CD4-positive, alpha-beta T cell treated with Interleukin-6 for 4 hours (primary cell): Measurements from ENCODE around the gene HSP90B1.

Source experiments
- DNase-seq: peaks from one replicate; pipeline ENCODE4 v3.0.0-alpha.2; 2020; ENCODE audit warnings: mixed read lengths

The HSP90B1 gene

DNA sequence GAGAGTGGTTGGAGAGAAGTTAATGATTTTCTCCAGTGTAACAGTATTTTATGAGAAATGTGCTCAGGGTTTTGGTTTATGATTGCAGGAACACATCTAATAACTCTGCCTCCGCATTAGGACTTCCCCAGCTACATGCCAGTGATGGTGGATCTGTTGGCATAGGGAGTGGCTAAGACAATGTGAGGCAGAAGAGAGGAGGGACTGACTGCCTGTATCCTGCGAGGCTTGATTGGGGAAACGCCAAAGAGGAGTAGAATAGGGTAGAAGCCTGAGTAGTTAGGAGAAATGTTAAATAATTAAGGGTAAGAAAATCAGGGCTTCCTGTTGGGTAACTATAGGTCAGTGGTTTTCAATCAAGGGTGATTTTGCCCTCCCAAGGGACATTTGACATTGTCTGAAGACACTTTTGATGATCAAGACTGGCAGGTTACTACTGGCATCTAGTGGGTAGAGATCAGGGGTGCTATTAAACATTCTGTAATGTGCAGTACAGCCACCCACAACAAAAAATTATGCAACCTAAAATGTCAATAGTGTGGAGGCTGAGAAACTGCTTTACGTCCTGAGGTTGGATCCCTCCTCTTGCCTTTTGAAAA, 48.3 kb downstream of the HSP90B1 start:
- DNase-seq, result no peak

GRCh38 chr12:103986829-103987228, 56.6 kb downstream of the HSP90B1 start:
- no peak for DNase-seq

- DNase-seq, result no peak
Measured at GRCh38 chr12:103994235-103994634, 64.0 kb downstream of the HSP90B1 start.

DNA sequence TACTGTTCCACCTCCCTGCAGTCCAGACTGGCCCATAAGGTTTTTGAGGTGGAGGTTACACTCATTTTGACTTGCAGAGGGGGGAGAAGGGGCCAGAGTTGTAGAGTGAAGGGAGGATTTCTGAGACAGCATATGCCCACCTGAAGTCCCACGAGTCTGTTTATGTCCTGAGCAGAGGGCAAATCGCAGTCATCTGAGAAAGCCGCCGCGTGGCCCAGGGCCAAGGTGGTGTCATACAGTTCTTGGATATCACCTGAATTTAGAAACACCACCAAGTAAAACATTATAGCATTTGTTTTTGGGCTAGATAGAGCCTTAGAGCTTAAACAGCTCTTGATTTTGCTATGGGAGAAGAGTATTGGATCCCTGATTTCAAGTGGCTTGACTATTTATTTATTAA, 66.4 kb downstream of the HSP90B1 start:
- no peak for DNase-seq

GRCh38 chr12:103997286-103997900, 67.2 kb downstream of the HSP90B1 start:
- no peak for DNase-seq
